HG03469 (cell line): Measurements from ENCODE around the gene NRIP2.
"Not testable (repeated sequence)": the region's sequence is repeated elsewhere in the genome, so short reads cannot be mapped to it uniquely, and the experiment has no call there.

Experiments
- ATAC-seq: cut with Tn5 transposase; IDR thresholded peaks from one replicate; pipeline ENCODE4 v1.9.1; 2021; ENCODE audit warnings: mild to moderate bottlenecking, moderate library complexity, moderate number of reproducible peaks; ENCODE audit not compliant: unreplicated experiment

Gene NRIP2, protein sequence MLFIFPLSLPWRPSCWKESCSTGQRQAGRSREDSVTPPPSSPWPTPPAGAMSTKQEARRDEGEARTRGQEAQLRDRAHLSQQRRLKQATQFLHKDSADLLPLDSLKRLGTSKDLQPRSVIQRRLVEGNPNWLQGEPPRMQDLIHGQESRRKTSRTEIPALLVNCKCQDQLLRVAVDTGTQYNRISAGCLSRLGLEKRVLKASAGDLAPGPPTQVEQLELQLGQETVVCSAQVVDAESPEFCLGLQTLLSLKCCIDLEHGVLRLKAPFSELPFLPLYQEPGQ

DNA sequence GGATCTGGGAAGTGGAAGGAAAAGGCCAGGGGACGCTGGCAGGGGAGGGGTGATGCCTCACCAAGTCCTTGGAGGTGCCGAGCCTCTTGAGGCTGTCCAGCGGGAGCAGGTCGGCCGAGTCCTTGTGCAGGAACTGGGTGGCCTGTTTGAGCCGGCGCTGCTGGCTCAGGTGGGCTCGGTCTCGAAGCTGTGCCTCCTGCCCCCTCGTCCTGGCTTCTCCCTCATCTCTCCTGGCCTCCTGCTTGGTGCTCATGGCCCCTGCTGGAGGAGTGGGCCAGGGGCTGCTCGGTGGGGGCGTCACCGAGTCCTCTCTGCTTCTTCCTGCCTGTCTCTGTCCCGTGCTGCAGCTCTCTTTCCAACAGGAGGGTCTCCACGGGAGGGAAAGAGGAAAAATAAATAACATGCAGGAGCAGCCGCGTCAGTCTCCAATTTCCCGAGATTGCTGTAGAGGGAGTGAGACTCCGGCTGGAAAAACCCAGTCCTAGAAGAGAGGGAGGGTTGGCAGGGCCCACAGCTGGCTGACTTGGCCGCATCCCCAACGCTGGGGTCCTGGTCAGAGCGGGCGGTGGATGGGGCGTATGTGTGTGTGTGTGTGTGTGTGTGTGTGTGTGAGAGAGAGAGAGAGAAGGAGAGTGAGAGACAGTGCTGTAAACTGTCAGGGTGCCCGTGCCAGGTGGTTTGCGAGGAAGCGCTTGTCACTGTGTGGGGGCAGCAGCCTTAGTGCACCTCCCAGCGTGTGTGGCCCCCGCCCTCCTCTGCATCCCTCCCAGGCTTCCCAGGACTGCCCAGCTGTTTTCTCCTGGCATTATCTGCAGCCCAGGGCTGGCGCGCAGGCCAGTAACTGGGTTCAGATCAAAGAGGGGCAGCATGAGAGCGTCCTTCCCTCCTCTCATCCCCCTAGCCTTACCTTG, at the start of gene NRIP2:
TSS of gene NRIP2 (minus strand) at position 455 of the 911 bp plus-strand sequence. CDS start at position 403, 52 bp downstream.
- no peak for ATAC-seq

DNA sequence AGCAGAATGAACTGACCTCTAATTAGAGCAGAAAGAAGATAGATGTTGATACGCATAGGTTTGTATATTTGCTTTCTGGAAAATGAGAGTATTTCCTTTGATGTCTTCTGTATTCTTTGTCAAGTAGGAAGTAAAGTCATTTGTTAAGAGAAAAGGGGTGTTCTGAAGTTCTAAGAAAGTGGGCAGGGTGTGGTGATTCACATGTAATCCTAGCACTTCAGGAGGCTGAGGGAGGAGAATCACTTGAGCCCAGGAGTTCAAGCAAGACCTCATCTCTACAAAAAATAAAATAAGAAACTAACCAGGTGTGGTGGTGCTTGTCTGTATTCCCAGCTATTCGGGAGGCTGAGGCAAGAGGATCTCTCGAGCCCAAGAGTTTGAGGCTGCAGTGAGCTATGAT, 45.0 kb upstream of the NRIP2 start:
- no peak for ATAC-seq

DNA sequence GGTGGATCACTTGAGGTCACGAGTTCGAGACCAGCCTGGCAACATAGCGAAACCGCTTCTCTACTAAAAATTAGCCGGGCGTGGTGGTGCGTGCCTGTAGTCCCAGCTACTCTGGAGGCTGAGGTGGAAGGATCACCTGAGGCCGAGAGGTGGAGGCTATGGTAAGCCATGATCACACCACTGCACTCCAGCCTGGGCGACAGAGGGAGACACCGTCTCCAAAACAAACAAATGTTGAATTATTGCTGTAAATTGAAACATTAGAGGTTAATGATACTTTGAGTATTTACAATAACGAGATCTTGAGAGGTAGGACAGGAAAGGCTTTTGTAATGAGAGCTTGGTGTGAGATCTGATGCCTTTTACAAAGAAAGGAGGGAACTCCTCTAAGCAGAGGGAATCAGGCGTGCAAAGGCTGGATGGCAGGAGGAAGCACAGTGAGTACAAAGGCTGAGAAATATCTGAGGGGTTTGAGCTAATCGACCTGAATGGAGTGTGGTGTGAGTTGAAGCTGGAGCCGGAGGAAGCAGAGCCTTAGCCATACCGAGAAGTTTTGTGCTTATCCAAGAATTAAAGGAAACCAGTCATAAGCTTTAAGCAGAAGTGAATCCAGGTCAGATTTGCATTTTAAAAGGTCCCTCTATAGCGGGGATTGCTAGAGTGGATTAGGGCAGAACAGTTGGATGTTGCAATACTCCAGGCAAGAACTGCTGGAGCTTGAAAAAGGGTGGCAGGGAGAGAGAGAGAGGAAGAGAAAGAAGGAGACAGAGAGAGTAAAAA, 43.3 kb upstream of the NRIP2 start:
- no peak for ATAC-seq

DNA sequence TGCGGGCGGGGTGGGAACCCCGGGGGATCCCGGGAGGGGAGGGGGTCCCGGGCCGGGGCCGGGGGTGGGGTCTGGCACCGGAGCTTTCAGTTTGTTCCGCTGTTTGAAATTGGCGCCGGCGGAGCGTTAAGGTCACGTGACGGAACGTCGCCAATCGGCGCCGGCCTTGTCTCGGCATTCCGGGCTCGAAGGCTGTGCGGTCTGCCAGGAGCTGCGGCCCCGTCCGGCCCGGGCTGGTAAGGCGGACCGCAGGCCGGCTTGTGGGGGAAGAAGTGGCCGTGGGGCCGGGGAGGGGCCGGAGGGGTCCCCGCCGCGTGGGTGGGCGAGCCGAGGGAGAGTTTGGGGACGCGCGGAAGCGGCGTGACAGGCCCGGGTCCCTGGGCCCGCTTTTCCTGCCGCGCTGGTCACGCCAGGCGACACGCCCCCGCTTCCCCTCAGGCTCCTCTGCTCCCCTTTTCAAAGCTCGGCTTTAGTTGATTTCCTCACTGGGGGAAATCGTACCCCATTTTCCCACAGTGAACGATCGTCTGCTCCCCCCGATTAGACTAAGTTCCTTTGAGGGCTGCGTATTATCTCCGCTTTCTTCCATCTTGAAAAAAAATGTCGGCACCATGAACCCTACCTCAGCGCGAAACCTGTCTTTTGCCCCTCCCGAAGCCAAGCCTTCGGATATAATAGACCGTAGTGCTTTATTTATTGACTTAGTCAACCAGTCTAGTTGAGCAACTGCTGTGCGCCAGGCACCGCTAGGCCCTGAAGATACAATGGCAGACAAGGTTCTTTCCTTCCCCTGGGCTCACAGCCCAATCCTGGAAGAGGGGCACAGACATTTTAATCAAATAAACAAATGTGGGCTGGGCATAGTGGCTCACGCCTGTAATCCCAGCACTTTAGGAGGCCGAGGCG, 42.5 kb upstream of the NRIP2 start, which contains the start of the genes FOXM1 and RHNO1:
TSS of gene FOXM1 (minus strand) at position 128 of the 906 bp plus-strand sequence. CDS start 2,696 bp downstream, outside the sequence.
TSS of gene RHNO1 (plus strand) at position 177 of the 906 bp plus-strand sequence. CDS start 8,144 bp downstream, outside the sequence.
- ATAC-seq = peak; percentile 40

DNA sequence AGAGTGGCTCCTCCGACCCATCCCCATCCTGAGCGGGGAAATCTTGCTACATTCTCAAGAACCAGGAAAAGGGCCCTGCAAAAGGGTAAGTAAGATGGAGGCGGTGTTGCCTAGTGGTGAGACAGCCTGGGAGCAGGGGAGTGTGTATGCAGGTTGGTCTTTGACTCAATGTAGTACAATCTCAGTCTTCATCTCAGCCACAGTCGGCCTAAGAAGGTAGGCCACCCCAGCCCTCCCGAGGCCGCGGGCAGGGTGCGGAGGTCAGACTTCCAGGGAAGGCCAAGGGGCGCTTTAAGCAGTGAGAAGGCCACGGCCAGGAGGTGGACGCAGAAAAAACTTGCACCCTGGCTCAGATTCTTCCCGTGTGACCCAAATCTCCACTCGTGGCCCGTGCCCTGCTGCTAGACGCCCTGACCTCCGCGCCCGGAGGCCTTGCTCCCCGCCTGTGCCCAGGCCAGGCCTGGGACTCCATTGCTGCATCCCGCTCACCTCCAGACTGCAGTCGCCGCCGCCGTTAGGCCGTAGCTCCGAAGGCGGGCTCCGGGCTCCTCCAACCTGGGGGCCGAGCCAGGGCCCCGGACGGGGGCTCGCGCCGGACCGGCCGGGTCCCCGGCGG, 41.7 kb upstream of the NRIP2 start:
- peak; percentile 15 for ATAC-seq

DNA sequence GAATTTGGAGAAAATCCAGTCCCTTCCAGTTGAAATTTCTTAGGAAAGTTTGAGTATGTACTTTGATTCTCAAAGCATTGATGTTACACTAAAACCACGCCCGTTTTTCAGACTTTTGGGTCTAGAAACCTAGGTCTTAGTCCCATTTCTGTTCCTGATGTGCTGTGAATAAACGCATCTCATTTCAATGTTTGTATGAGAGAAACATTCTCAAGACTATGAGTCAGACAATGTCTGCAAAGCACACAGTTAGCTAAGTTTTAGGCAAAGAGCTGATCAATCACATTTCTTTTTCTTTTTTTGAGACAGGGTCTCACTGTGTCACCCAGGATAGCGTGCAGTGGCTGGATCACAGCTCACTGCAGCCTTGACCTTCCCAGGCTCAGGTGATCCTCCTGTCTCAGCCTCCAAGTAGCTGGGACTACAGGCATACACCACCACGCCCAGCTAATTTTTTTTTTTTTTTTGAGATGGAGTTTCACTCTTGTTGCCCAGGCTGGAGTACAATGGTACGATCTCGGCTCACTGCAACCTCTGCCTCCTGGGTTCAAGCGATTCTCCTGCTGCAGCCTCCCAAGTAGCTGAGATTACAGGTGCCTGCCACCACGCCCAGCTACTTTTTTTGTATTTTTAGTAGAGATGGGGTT, 34.3 kb upstream of the NRIP2 start:
- not testable (repeated sequence) for ATAC-seq

DNA sequence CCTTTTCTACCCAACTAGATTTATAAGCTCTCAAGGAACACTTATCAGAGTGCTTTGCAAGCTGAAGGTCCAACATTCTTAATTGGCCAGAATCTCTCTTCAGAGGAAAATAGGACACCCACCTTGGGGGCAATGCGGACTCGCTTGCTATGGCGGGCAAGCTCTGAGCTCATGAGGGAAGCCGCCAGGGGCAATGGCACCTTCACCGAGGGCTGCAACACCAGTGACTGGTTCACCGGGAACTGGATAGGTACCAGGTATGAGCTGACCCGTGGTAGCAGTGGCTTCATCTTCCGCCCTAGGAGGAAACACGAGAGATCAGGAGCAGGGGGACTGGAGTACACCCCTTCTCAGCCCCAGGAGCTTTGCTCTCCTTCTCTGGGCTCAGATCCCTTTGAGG, 29.4 kb upstream of the NRIP2 start:
- ATAC-seq = no peak

DNA sequence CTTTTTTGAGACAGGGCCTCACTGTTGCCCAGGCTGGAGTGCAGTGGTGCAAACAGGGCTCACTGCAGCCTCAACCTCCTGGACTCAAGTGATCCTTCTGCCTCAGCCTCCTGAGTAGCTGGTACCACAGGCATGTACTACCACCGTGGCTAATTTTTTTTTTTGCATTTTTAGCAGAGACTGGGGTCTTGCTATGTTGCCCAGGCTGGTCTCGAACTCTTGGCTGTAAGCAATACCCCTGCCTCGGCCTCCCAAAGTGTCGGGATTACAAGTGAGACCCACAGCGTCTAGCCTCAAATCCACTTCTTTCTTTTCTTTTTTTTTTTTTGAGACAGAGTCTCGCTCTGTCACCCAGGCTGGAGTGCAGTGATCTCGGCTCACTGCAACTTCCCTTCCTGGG, 28.6 kb upstream of the NRIP2 start:
- not testable (repeated sequence) for ATAC-seq

DNA sequence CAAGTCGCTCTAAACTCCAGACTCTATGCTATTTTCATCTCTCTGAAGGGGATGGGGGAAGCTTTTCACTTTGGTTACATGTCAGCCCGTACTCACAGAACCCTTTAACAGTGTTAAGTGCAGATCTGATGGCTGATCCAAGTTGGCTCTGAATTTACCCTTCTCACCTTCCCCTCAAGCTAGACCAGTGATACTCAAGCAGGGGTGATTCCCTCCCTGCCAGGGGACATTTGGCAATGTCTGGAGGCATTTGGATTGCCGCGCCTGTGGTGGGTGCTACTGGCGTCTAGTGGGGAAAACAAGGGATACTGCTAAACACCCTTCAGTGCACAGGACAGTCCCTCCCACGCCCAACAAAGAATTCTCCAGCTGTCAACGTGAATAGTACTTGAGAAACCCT, 28.0 kb upstream of the NRIP2 start:
- no peak for ATAC-seq

DNA sequence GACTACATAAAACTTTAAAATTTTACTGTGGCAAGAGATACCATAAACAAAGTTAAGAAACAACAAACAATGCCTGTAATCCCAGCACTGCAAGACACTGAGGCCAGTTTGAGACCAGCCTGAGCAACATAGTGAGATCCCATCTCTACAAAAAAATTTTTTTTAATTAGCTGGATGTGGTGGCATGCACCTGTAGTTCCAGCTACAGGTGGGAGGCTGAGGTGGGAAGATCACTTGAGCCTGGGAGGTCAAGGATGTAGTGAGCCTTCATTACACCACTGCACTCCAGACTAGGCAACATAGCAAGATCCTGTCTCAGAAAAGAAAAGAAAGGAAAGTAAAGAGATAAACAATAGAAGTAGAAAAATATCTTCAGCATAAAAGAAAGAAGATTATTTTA, 25.3 kb upstream of the NRIP2 start:
- no peak for ATAC-seq

DNA sequence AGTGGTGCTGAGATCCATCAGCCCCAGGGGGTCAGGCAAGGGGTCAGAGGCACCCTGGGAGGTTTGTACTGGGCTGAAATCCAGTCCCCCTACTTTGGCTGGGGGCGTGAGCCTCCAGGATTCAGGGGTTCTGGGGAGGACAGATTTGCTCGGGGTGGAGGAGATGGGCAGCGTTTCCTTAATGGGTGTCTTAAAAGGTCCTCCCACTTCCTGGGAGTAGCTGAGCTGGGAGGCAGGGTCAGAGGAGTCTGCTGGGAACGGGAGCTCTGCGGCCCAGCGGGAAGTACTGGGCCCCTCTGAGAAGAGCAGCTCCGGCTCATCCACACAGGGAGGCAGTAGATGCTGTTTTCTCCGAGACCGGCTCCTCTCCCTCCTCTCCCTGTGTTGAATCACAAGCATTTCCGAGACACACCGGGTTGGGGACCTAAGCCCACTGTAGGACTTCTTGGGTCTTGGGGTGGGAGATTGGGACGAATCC, 24.1 kb upstream of the NRIP2 start:
- ATAC-seq = no peak

DNA sequence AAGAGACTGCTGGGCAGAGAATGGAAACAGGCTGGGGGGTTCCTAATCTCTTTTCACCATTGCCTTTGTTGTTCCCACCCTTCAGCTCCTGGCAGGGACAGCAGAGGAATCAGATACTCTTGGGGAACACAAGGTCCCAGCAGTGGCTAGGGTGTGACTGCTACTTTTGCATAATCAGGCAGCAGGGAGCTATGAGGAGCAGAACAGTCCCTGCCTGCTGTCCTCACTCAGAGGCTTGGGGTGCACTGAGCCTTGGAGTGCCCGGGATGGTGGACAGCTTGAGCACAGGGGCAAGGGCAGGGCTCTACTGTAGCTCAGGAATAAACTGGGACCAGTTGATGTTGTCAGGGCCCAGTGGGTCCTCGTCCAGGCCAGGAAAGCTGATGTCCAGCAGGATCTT, 23.5 kb upstream of the NRIP2 start:
- ATAC-seq = no peak

DNA sequence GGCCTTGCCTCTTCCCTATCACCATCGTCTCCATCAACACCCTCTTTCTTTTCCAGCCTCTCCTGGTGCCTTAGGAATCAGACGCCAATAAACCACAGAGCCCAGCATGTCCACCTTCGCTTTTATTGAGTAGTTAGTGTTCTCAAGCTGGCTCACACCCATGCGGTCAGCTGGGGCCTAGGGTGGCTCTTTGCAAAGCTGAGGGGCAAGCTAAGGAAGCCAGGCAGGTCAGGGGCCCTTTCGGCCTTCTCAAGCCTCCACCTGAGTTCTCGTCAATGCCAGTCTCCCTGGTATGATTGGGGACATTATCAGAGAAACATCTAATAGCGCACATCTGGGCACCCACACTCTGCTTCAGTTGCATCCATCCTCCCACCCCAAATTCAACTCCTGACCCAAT, 22.7 kb upstream of the NRIP2 start:
- no peak for ATAC-seq

DNA sequence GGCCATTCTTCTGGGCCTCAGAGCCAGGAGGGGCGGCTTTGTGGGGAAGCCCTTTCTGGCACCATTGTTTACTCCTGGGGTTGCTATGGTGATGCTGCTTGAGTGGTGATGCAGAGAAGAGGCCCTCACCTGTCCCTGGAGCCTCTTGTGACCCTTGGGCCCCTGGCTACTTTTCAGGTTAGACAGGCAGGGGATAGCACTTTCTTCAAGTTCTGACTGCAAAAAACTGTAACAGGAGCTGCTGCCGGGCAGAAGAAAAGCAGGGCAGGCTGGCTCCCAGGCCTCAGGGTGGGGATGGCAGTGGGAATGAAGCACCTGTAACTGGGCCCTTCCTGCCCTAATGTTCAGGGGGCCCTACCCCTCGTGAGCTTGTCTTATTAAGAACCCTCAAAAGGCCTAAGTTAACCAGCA, 22.2 kb upstream of the NRIP2 start, which contains the start of gene TEX52:
TSS of gene TEX52 (minus strand) at position 19 of the 411 bp plus-strand sequence. CDS start at position 6, 13 bp downstream.
- ATAC-seq = no peak

DNA sequence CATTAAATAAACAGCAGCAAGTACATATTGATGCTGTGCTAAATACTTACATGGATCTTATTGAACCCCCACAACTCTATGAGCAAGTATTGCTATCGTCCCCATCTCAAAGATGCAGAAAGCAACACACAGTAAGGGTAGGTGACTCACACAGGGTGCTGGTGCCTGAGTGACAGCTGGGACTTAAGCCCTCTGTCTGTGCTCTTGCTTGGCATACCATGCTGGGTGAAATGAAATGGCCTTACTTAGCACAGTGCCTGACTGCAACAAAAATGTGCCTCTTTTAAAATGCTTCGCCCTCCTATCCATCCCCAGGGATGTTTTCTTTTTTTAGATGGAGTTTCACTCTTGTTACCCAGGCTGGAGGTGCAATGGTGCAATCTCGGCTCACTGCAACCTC, 21.2 kb upstream of the NRIP2 start:
- no peak for ATAC-seq

DNA sequence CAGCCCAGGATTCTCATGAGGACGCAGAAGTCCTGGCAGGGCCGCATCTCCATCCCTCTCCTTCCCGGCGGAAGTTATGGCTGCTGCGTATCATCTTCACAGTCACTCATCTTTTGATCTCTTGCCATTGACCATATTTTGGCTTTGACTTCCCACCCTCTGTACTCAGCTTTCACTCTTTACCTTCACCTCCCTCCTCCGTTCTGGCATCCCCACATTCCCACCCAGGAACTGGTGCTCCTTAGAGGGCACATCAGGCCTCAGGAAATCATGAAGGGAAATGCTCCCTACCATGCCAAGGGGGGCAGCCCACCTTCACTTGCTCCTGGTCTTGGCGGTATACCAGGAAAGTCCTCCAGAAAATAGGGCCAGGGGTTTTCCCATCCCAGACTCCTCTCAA, 20.7 kb upstream of the NRIP2 start:
- no peak for ATAC-seq

DNA sequence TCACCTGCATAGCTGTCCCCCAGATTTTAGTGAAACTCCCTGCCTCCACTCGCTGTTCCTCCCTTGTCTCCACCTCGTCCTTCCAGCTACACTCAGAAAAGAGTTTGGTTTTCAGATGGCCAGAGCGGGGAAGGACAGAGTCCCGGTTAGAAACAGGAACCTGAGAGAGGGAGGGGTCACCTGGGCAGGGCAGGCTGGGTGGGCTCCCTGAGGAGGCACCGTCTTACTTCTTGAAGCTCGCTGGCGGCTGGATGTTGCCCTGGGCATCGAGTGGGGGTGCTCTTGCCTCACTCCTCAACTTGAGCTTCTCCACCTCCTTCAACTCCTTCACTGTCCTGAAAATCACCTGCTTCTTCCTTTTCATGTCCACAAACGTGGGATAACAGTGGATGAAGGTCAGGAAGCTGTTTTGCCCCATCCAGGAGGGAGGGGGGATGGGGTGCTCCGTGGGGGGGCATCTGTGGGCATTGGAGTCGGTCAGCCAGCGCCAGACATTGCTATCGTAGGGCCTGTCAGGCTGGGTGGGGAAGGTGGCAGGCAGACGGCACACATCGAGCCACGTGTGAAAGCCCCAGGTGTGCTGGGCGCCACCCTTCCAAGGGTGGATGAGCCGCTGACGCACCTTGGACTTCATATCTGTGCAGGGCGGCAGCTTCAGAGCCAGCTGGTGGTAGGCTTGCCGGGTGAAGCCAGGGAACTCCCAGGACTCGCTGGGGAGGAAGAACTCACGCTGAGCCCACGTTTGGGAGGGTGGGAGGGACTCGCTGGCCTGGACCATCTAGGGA, 20.0 kb upstream of the NRIP2 start:
- ATAC-seq = no peak

DNA sequence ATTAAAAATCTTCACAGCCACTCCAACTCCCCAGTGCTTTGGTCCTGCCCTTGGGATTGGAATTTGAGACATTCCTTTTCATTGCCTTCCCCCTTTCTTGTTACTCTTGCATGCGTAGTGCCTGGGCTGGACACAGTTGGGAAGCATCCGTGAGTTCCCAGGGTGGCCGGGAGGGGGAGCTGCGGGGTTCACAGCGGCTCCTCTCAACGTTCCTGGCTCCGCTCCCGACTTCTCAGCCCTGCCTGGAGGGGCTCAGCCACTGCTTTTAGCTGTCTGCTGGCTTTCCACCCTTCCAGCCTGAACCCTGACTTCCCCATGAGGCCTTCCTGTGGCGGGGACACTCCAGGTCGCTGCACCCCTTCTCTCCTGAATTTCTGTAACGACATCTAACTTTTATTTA, 18.8 kb upstream of the NRIP2 start:
- ATAC-seq = no peak
